CD4-positive, alpha-beta T cell (primary cell): ENCODE data around the gene DOCK8. TPM values are rescaled to one million over a fixed set of nuclear protein-coding genes. Genes with fewer than 3 reads are reported as not detected.

Experiments
- ATAC-seq: fragments of 200-7000 bp; cut with Tn5 transposase; one replicate; pipeline ENCODE4 v1.10.0; 2022; ENCODE audit warnings: mild to moderate bottlenecking; ENCODE audit not compliant: poor library complexity
- CTCF ChIA-PET: fragments of 350-600 bp; sonication (Branson Sonifier 250); formaldehyde crosslinking; loops from one replicate; lab custom pipeline; 2021; ENCODE audit warnings: antibody characterized with exemption, inconsistent platforms; lab: Charles Lee
- POLR2A ChIA-PET: fragments of 350-600 bp; sonication (Branson Sonifier 250); formaldehyde crosslinking; loops from one replicate; lab custom pipeline; 2021; ENCODE audit warnings: antibody characterized with exemption, inconsistent platforms; lab: Charles Lee
- DNase-seq, 14 experiments: peaks; one replicate each; pipeline ENCODE4 v3.0.0-alpha.2; 2013 to 2020; ENCODE audit warnings: mixed read lengths in 2 of 14
- H3K27ac ChIP-seq, 2 donors: one replicate each; pipeline versions ENCODE4 v1.5.1 to v1.7.0; 2013; ENCODE audit warnings: low read length in 2 of 2, low read depth in 1 of 2, mild to moderate bottlenecking in 1 of 2
- H3K27me3 ChIP-seq, 2 experiments: 1 replicate in 1 of 2; 2 replicates in 1 of 2; pipeline versions ENCODE4 v1.6.1 to v1.7.0; 2013; ENCODE audit warnings: low read length in 2 of 2, control low read depth in 1 of 2, mild to moderate bottlenecking in 1 of 2, moderate library complexity in 1 of 2; ENCODE audit not compliant: insufficient read depth in 2 of 2, control insufficient read depth in 1 of 2
- H3K36me3 ChIP-seq: one replicate; pipeline ENCODE4 v1.6.1; 2013; ENCODE audit warnings: low read length, control low read depth; ENCODE audit not compliant: insufficient read depth
- H3K4me1 ChIP-seq: one replicate; pipeline ENCODE4 v1.6.1; 2013; ENCODE audit warnings: low read length, control low read depth; ENCODE audit not compliant: insufficient read depth
- H3K4me3 ChIP-seq: one replicate; pipeline ENCODE4 v1.5.1; 2013; ENCODE audit warnings: mild to moderate bottlenecking, low read length, moderate library complexity
- H3K9me3 ChIP-seq, 2 experiments: 1 replicate in 1 of 2; 2 replicates in 1 of 2; pipeline versions ENCODE4 v1.6.1 to v1.7.0; 2013; ENCODE audit warnings: low read length in 2 of 2, mild to moderate bottlenecking in 2 of 2, control low read depth in 1 of 2, moderate library complexity in 1 of 2; ENCODE audit not compliant: control insufficient read depth in 1 of 2, insufficient read depth in 1 of 2
- H3K27ac Mint-ChIP-seq: one replicate; pipeline ENCODE4 v1.8.0; 2020; ENCODE audit warnings: mixed read lengths
- H3K27me3 Mint-ChIP-seq: one replicate; pipeline ENCODE4 v1.8.0; 2021; ENCODE audit warnings: mixed read lengths
- H3K36me3 Mint-ChIP-seq: one replicate; pipeline ENCODE4 v1.8.0; 2021; ENCODE audit warnings: low read depth, mixed read lengths
- H3K4me1 Mint-ChIP-seq: one replicate; pipeline ENCODE4 v1.8.0; 2021; ENCODE audit warnings: low read depth, mixed read lengths
- H3K4me3 Mint-ChIP-seq: one replicate; pipeline ENCODE4 v1.8.0; 2020; ENCODE audit warnings: mild to moderate bottlenecking, mixed read lengths
- H3K9me3 Mint-ChIP-seq: one replicate; pipeline ENCODE4 v1.8.0; 2020; ENCODE audit warnings: mixed read lengths
- CTCF ChIP-seq: fragments of 200-600 bp; IDR thresholded peaks from one replicate; pipeline ENCODE4 v1.8.0; 2022; ENCODE audit warnings: antibody characterized with exemption, mild to moderate bottlenecking
- intact Hi-C, 2 experiments: fragments of 100-400 bp; cut with DNase I in 1 of 2; cut with micrococcal nuclease in 1 of 2; formaldehyde crosslinking; loops; one replicate each; pipeline versions ENCODE4 v1.15.1 to v1.9.0; 2023 to 2025; cut with DNase I, micrococcal nuclease
- total RNA-seq, 174 experiments: library from RNA in 2 of 174; stranded (reverse) in 2 of 174; gene quantifications; one replicate each; pipeline ENCODE4 v1.2.3 and lab custom pipeline; 2021 to 2026

DOCK8 gene
- total RNA-seq, 2 experiments from 2014 or later = 123 to 126 TPM

GRCh38 chr9:311841-312240 is 97.2 kb downstream of the DOCK8 start:
- peaks cover 81% of the 10 kb centered on the region for H3K36me3 ChIP-seq
- Mint-ChIP-seq H3K4me1 (peaks cover 3% of the 10 kb centered on the region), H3K27me3 (no peaks in the 10 kb centered on the region), H3K36me3 (peaks cover 92% of the 10 kb centered on the region), H3K9me3 (no peaks in the 10 kb centered on the region), H3K27ac (no peak overlapping the region), H3K4me3 (no peak overlapping the region)
- no peaks in the 10 kb centered on the region for H3K9me3 ChIP-seq
- H3K27me3 ChIP-seq = no peaks in the 10 kb centered on the region
- intact Hi-C loops = no loop called here
- TF ChIP-seq CTCF = no peak
- POLR2A ChIA-PET = no interaction called here
- no peaks in the 10 kb centered on the region for H3K4me1 ChIP-seq
- no peak overlapping the region for H3K27ac ChIP-seq
- no peak overlapping the region for H3K4me3 ChIP-seq
- CTCF ChIA-PET = no interaction called here
- DNase-seq (no peak), ATAC-seq (no peak)

- H3K27me3 ChIP-seq = no peaks in the 10 kb centered on the region
- Mint-ChIP-seq H3K36me3 (peaks cover 92% of the 10 kb centered on the region), H3K27ac (no peak overlapping the region), H3K27me3 (no peaks in the 10 kb centered on the region), H3K4me1 (no peaks in the 10 kb centered on the region), H3K4me3 (no peak overlapping the region), H3K9me3 (no peaks in the 10 kb centered on the region)
- no peaks in the 10 kb centered on the region for H3K4me1 ChIP-seq
- DNase-seq = no peak
- ChIA-PET POLR2A (no interaction called here), CTCF (no interaction called here)
- no peaks in the 10 kb centered on the region for H3K9me3 ChIP-seq
- peaks cover 84% of the 10 kb centered on the region for H3K36me3 ChIP-seq
- H3K27ac ChIP-seq = no peak overlapping the region
- no peak for ATAC-seq
- TF ChIP-seq CTCF = no peak
- no peak overlapping the region for H3K4me3 ChIP-seq
- intact Hi-C loops = no loop called here
These were observed 98.1 kb downstream of the DOCK8 start for GRCh38 chr9:312596-313320.

GRCh38 chr9:316382-316965 is 101.8 kb downstream of the DOCK8 start:
- no peak for TF ChIP-seq CTCF
- ATAC-seq (no peak), DNase-seq (peak in 1 of 14 experiments; percentile 7)
- no peaks in the 10 kb centered on the region for H3K27me3 ChIP-seq
- ChIA-PET POLR2A (no interaction called here), CTCF (no interaction called here)
- intact Hi-C loops = no loop called here
- Mint-ChIP-seq H3K27me3 (no peaks in the 10 kb centered on the region), H3K4me3 (no peak overlapping the region), H3K36me3 (peaks cover 81% of the 10 kb centered on the region), H3K27ac (no peak overlapping the region), H3K9me3 (no peaks in the 10 kb centered on the region), H3K4me1 (no peaks in the 10 kb centered on the region)
- H3K4me3 ChIP-seq = no peak overlapping the region
- no peak overlapping the region for H3K27ac ChIP-seq
- H3K9me3 ChIP-seq = no peaks in the 10 kb centered on the region
- peaks cover 87% of the 10 kb centered on the region for H3K36me3 ChIP-seq
- H3K4me1 ChIP-seq = no peaks in the 10 kb centered on the region
